Left ventricle myocardium inferior (tissue), 1 donor: Measurements from ENCODE around the gene B3GNT7. TPM values are rescaled to one million over a fixed set of nuclear protein-coding genes. Genes with fewer than 3 reads are reported as not detected.
A peak's percentile ranks its signal among the peaks of the same experiment; 100 is the strongest.

Experiments used
- DNase-seq: peaks from one replicate; pipeline ENCODE4 v3.0.0-alpha.2; 2020
- H3K27ac ChIP-seq: fragments of 200-600 bp; replicated peaks from 2 replicates; pipeline ENCODE4 v1.8.0; 2021
- H3K27me3 ChIP-seq: fragments of 200-600 bp; 2 replicates; pipeline ENCODE4 v1.8.0; 2021; ENCODE audit warnings: low read depth
- H3K36me3 ChIP-seq: fragments of 200-600 bp; 2 replicates; pipeline ENCODE4 v1.8.0; 2021
- H3K4me1 ChIP-seq: fragments of 200-600 bp; 2 replicates; pipeline ENCODE4 v1.8.0; 2021
- H3K4me3 ChIP-seq: fragments of 200-600 bp; 2 replicates; pipeline ENCODE4 v1.8.0; 2021; ENCODE audit warnings: mild to moderate bottlenecking, moderate library complexity
- H3K9me3 ChIP-seq: fragments of 200-600 bp; replicated peaks from 2 replicates; pipeline ENCODE4 v1.8.0; 2021
- CTCF ChIP-seq: fragments of 200-600 bp; IDR thresholded peaks from 2 replicates; pipeline ENCODE4 v1.8.0; 2021; ENCODE audit warnings: antibody characterized with exemption, mild to moderate bottlenecking, borderline replicate concordance
- intact Hi-C: fragments of 100-400 bp; cut with micrococcal nuclease; formaldehyde crosslinking; loops from one replicate; pipeline ENCODE4 v1.11.0; 2022
- total RNA-seq: library from RNA; stranded (reverse); fragmentation: NEBNext Ultra II Directional; extraction: Animal tissue kit (Norgen Biotek cat#: 25700); gene quantifications from one replicate; pipeline ENCODE4 v1.2.1, GENCODE V29; 2021
- donor health status: DM: no; HTN: yes; CAD: no; lungs with severe emphysema.

Gene B3GNT7
- total RNA-seq, 1 donor from 2014 or later: 2.4 TPM

GRCh38 chr2:231394211-231395141 is 1.0 kb upstream of the B3GNT7 start:
- Histone ChIP-seq H3K4me3 (peak overlapping the region; percentile 68), H3K9me3 (no peaks in the 10 kb centered on the region)

DNA sequence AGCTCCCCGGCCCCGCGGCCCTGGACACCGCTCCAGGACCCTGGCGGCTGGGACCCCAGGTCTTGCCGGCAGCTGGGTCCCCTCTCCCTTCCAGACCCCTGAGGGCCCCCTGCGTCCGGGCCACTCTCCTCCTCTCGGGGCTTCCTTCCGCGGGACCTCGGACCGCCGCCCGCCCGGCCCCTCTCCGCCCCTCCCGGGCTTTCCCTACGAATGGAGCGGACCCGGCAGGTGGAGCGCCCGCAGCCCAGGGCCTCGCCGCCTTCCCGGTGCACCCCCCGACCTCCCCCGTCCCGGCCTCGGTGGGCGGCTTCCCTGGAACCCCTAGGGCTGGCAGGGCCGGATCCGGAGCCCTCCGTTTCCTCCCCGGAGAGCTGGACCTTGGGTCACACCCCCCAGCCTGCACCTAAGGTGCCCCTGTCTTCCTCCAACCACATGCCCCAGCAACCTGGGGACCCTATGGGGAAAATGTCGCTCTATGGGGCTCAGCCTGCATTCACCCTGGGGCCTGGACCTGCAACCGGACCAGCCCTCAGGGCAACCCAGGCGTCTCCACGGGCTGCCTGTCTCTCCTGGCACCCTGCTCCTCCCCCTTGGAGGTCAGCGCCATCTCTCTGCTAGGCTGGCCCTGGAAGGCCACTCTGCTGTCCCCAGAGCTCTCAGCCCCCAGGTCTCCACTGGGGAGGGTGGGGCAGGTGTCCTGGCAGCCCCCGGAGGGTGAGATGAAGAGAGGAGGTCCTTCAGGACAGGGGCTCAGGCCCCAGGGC is 730 bp downstream of the B3GNT7 start:
- Histone ChIP-seq H3K27ac (no peak overlapping the region), H3K4me1 (peaks cover 36% of the 10 kb centered on the region), H3K9me3 (no peaks in the 10 kb centered on the region), H3K27me3 (peaks cover 28% of the 10 kb centered on the region), H3K36me3 (no peaks in the 10 kb centered on the region), H3K4me3 (peak overlapping the region; percentile 68)
- no peak for TF ChIP-seq CTCF
- intact Hi-C loops: no loop called here
- DNase-seq: no peak

More at GRCh38 chr2:231394211-231395141, 1.0 kb upstream of the B3GNT7 start:
- no peak for DNase-seq
- no peaks in the 10 kb centered on the region for H3K36me3 ChIP-seq
- intact Hi-C loops: no loop called here
- H3K4me1 ChIP-seq: peaks cover 23% of the 10 kb centered on the region
- peaks cover 28% of the 10 kb centered on the region for H3K27me3 ChIP-seq
- no peak overlapping the region for H3K27ac ChIP-seq
- peak; percentile 34 for TF ChIP-seq CTCF

GRCh38 chr2:231397011-231397927 is 1.8 kb downstream of the B3GNT7 start:
- intact Hi-C loops: no loop called here
- peak; percentile 1 for DNase-seq
- H3K4me3 ChIP-seq: peak overlapping the region; percentile 68
- no peaks in the 10 kb centered on the region for H3K36me3 ChIP-seq
- peaks cover 28% of the 10 kb centered on the region for H3K27me3 ChIP-seq
- no peak for TF ChIP-seq CTCF
- no peaks in the 10 kb centered on the region for H3K9me3 ChIP-seq
- H3K27ac ChIP-seq: no peak overlapping the region
- H3K4me1 ChIP-seq: peaks cover 36% of the 10 kb centered on the region

GRCh38 chr2:231397928-231398294 is 2.4 kb downstream of the B3GNT7 start:
- intact Hi-C loops: no loop called here
- Histone ChIP-seq H3K27ac (no peak overlapping the region), H3K9me3 (no peaks in the 10 kb centered on the region), H3K4me1 (peaks cover 36% of the 10 kb centered on the region), H3K36me3 (no peaks in the 10 kb centered on the region), H3K4me3 (no peak overlapping the region), H3K27me3 (peaks cover 28% of the 10 kb centered on the region)
- TF ChIP-seq CTCF: no peak
- no peak for DNase-seq

- TF ChIP-seq CTCF: no peak
- H3K27ac ChIP-seq: no peak overlapping the region
- H3K4me1 ChIP-seq: peaks cover 42% of the 10 kb centered on the region
- intact Hi-C loops: no loop called here
- no peaks in the 10 kb centered on the region for H3K9me3 ChIP-seq
- no peak for DNase-seq
- H3K36me3 ChIP-seq: no peaks in the 10 kb centered on the region
- H3K27me3 ChIP-seq: peaks cover 28% of the 10 kb centered on the region
- H3K4me3 ChIP-seq: no peak overlapping the region
Observed at GRCh38 chr2:231398585-231398984, 3.1 kb downstream of the B3GNT7 start.
